Stimulated activated CD4-positive, alpha-beta T cell treated with anti-CD3 and anti-CD28 coated beads, TNF-alpha, amount 100 ng/mL, for 4 hours (primary cell): Measurements from ENCODE around the gene ERGIC1.
"Not testable (repeated sequence)": the region's sequence is repeated elsewhere in the genome, so short reads cannot be mapped to it uniquely, and the experiment has no call there.

Source experiments
- DNase-seq, 3 experiments: peaks; one replicate each; pipeline ENCODE4 v3.0.0-alpha.2; 2020; ENCODE audit warnings: low read depth in 3 of 3

ERGIC1 gene

DNA sequence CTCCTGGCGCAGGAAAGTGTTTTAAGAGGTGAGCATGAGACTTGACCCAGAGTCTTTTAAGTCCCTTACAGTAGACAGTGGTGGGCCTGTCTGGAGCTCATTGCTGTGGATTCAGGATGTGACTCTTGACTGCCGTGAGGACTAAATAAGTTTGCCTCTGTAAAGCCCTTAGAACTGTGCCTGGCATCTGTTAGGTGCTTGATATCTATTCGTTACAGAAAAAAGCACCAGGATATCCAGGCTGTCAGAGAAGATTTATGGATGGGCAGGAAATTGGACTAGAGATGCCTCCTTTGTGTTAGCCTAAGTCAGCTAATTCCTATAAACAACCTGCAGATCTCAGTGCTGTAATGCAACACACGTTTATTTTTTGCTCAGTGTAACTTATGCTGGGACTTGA is 12.6 kb downstream of the ERGIC1 start:
- no peak for DNase-seq

- DNase-seq, result not testable (repeated sequence)
Measured at GRCh38 chr5:172847584-172847983, 13.5 kb downstream of the ERGIC1 start.

- no peak for DNase-seq
Measured at GRCh38 chr5:172848419-172848818, 14.4 kb downstream of the ERGIC1 start.

DNA sequence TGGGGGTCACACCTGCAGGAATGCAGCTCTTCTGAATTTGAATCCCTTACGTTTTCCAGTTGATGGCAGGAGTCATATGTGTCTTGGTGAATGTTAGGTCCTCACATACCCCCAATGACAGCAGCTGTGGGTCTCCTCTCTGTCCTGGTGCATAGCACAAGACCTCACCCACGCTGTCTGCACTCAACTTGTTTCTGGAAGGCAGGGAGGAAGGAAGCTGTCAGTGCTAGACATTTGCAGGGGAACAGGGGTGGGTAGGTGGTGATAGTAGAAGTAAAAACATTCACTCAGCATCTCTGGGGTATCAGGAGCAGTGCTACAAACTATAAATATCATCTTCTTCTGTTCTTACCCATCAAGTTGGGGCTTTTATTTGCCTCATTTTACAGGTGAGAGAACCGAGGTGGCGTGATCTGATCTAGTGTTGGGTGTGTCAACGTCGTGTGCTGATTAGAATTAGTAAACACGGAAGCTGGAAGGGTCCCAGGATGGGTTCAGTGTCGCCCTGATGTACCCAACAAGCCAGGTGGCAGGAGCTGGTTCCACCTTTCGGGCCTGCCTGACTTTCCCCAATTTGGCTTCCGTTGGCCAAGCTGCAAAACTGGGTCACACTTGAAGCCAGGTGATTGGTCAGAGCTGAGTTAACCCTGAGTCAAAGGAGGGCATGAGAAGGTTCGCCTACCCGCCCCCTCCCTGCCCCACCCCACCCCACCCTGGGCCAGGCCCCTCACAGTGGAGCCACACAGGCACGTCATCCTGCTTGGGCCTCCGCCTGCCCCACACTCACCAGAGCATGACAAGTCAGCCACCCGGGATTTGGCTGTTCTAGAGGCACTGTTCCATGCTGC is 15.8 kb downstream of the ERGIC1 start:
- no peak for DNase-seq

GRCh38 chr5:172850454-172850797 is 16.4 kb downstream of the ERGIC1 start:
- DNase-seq, result no peak

- DNase-seq, result not testable (repeated sequence)
Measured at GRCh38 chr5:172851254-172851653, 17.2 kb downstream of the ERGIC1 start.

DNA sequence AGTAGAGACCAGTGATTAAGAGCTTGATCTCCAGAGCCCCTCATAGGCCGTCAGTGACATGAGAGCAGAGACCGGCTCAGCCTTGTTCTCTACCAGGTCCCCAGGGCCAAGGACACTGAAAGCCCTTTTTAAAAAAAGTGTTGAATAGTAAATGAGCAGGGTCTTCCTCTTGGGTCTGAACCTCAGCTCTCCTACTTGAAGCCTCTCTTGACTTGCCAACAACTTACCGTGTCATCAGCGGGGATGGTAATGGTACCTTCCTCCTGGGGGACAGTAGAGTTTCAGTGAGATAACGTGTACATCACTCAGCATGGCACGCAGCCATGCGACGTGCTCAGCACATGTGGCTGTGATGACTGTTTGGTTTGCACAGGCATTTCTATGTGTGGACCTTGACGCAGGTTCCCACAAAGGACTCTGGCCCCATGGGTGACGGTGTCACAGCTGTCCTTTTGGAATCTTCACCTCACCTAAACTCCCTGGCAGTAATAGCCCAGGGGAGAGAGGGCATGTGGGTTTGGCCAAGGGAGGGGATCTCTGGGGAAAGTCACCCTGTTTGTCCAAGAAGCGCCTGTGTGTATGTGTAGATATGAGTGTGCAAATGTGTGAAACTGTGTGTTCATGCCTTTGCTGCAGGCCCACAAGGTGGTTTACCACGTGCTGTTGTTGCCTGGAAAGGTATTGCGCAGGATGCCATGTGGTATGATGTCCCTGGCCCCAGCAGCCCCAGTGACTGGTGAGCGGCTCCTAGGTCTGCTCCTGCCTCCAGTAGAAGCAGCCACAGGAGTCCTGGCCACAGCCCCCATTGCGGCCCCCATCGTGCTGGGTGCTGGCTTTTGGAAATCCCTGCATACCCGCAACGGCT is 18.7 kb downstream of the ERGIC1 start:
- no peak for DNase-seq

DNA sequence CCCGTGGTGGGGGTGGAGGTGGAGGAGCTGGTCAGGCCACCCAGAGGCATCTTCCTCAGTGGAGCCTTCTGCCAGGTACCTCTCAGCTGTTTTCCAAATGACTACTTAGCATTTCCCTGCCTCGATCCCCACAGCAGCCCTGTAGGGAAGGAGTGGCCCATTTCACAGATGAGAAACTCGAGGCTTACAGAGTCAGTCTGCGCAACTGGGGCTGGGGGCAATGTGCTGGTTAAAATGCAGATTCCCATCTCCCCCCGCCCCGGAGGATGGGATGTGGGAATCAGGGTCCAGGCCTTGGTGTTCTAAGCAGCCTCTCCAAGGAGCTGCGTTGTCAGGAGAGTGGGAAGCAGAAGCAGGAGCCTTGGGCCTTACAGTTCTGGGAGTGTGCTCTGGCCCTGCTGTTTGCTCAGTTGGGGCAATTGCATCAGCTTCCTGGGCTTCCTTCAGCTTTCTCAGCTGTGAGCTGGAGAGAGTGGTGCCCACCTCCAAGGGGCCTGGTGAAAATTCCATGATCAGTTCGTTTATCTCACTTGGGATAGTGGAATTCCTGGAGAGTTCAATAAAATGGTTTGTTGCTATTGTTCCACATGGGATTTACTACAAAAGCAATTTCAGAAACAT is 19.4 kb downstream of the ERGIC1 start:
- no peak for DNase-seq

GRCh38 chr5:172854451-172854871 is 20.4 kb downstream of the ERGIC1 start:
- no peak for DNase-seq

DNA sequence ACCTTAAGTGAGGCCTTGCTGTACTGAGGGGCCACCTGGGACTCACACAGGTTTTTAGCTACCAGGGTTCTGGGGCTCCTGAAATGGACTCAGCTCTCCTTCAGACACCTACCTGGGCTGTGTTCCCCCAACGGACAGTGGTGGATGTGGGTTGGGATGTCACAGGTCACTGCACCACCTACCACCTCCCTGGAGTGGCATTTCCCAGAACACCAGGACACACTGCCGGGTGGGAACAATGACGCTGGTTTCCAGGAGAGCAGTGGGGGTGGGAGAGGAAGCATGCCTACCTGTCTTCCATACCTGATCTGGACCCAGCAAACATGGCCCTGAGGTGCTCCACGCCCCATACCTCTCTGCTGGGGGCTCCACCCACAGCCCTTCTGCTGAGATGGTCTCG is 20.9 kb downstream of the ERGIC1 start:
- DNase-seq, result no peak

- no peak for DNase-seq
Measured at GRCh38 chr5:172855597-172856292, 21.7 kb downstream of the ERGIC1 start.

DNA sequence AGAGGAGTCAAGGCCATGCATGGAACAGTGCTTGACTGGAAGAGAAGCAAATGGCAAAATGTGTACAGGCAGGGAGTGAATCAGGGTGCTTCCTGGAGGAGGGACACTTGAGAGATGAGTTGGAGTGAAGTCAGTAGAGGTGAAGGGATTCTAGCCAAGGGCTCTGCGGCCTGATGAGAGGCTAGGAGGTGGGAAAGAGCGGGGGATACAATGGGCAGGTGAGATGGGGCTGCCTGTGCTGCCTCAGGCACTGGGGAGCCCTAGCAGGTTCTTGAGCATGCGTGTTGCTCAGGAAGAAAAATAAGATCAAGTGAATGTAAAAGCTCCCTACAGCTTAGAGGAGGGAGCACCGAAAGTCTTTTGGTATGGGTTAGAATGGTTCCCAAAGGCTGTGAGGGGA is 22.3 kb downstream of the ERGIC1 start:
- DNase-seq, result no peak

DNA sequence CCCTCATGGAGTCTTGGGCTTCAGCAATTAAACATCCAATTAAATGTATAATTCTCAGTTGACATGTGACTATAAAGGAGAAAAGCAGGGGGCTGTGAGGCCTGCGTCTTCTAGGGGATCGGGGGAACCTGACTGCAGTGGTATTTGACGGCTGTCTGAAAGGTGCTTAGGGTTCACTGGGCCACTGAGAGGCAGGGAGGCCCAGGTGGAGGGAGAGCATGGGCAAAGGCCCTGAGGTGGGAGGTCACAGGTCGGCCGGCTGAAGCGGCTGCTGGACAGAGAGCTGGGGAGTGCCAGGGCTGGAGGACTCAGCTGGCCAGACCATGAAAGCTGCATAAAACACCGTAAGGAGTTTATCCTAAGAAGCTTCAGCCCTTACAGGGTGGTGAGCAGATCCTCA is 23.9 kb downstream of the ERGIC1 start:
- no peak for DNase-seq

DNA sequence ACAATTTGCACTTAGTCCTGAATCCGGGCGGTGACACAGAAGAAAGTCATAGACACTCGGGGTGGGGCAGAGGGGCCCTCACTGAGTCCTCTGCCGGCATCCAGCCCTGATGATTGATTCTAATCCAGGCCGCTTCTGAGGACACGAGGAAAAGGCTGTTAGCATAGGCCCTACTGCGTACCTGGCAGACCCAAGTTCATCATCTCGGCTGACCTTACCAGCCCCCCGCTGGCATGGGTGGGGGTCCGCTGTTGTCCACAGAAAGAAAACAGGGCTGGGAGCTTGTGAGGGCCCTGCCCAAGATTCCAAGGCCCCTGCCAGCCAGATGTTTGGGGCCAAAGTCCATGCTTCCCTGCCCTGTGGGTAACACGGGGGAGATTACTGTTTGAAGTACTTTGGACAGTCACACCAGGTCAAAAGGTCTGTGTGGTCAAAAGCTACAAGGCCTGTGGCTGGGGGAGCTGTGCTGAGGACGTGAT is 24.5 kb downstream of the ERGIC1 start:
- DNase-seq, result no peak

DNA sequence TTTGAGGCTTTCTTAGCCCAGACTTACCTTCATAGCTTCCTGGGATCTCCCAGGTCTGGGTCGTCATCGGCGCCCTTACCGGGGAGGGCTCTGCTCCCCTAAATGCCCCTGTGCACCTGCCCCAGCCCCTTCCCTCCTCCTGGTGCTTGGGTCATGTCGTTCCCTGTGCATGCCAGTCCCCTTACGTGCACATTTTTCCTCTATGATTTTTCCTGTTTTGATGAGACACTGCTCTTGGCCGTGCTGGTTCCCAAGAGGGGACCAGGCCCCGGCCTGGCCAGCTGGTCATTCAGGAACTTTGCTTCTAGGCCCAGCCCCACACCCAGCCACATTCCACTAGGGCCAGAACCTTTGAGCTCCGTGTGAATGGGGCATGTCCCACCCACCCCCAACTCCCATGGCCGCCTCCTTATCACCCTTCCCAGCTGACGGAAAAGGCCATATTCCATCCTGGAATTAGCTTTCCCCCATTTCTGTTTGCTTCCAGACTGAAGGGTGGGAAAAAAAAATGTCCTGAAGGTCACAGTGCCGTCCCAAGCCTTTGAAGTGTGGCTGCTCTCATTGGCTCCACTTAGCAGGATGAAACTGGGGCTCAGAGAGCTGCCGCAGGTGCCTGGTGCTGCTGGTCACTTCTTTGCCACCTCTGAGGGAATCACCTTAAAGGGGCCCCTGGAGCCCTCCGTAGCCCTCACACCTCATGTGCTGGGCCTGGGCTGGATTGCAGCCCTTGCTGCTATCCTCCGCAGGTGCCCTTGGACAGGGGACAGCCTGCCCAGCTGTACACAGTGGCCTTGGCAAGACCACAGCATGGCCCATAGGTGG is 25.1 kb downstream of the ERGIC1 start:
- no peak for DNase-seq

- no peak for DNase-seq
Measured at GRCh38 chr5:172859966-172860365, 25.9 kb downstream of the ERGIC1 start.

DNA sequence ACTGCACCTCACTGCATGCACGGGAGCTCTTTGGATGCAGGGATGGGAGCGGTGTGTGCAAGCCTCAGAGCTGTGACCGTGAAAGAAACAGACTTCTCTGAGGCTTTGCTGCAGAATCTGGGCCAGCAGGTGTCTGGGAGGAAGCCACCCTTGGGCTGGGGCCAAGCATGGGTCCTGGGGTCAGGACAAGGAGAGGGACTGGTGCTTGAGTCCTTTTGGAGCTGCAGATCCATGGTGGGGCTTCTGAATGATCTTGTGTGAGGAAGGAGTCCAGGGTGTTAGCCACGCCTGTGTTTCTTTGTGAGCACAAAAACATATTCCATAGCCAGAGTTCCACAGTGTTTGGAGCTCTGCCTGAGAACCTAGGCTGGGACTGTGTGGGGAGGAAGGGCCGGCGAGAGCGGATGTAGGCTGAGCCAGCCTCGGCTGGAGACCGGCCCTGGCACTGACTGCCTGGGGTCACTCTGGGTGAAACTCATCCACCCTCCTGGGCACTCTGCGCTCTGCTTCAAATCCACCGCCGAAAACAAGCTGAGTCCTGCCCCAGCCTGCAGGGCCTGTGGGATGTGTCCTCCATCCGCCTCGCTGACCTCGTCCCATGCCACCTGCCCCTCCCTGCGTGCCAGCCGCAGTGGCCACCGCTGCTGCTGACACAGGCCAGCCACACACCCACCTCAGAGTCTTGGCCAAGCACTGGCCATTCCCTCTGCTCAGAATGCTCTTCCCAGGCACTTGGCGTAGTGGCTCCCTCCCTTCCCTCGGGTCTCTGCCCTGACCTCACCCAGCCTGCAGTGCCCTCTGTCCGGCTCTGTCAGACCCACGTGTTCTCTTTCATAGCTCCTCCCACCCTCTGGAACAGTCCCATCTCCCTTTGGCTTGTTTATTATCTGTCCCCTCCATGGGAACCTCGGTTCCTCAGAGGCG is 26.7 kb downstream of the ERGIC1 start:
- no peak for DNase-seq

GRCh38 chr5:172861461-172861860 is 27.4 kb downstream of the ERGIC1 start:
- no peak for DNase-seq

GRCh38 chr5:172862165-172862801 is 28.2 kb downstream of the ERGIC1 start:
- DNase-seq, result no peak
